ENCODE results near the gene PRPF8.

Gene PRPF8

GRCh38 chr17:1650731-1651558 is 33.7 kb downstream of the PRPF8 start:
- DNase-seq (ENCODE audit: low spot score): no peak
- TF ChIP-seq CTCF (IDR thresholded peaks at IDR 0.05; ENCODE audit: borderline replicate concordance, control extremely low read depth, extremely low read depth, insufficient read depth, missing control alignments): no peak
- in situ Hi-C loops (cut with MboI; ENCODE audit: low sequenced_read_pairs, unreplicated experiment): no loop called here

- TF ChIP-seq CTCF (IDR thresholded peaks at IDR 0.05; ENCODE audit: borderline replicate concordance, control extremely low read depth, extremely low read depth, insufficient read depth, missing control alignments): no peak
- in situ Hi-C loops (cut with MboI; ENCODE audit: low sequenced_read_pairs, unreplicated experiment): no loop called here
- peak; percentile 56 for DNase-seq (ENCODE audit: low spot score)
Measured at GRCh38 chr17:1649844-1650501, 34.7 kb downstream of the PRPF8 start, which contains the start of gene RILP. Gene RILP (minus strand): TSS chr17:1649866. CDS start chr17:1649804, 62 bp downstream.

GRCh38 chr17:1648963-1649843 is 35.5 kb downstream of the PRPF8 start:
- peak; percentile 100 for TF ChIP-seq CTCF (IDR thresholded peaks at IDR 0.05; ENCODE audit: borderline replicate concordance, control extremely low read depth, extremely low read depth, insufficient read depth, missing control alignments)
- peak; percentile 98 for DNase-seq (ENCODE audit: low spot score)
- in situ Hi-C loops (cut with MboI; ENCODE audit: low sequenced_read_pairs, unreplicated experiment): no loop called here

GRCh38 chr17:1648173-1648962 is 36.3 kb downstream of the PRPF8 start:
- in situ Hi-C loops (cut with MboI; ENCODE audit: low sequenced_read_pairs, unreplicated experiment): no loop called here
- DNase-seq (ENCODE audit: low spot score): no peak
- no peak for TF ChIP-seq CTCF (IDR thresholded peaks at IDR 0.05; ENCODE audit: borderline replicate concordance, control extremely low read depth, extremely low read depth, insufficient read depth, missing control alignments)

- in situ Hi-C loops (cut with MboI; ENCODE audit: low sequenced_read_pairs, unreplicated experiment): no loop called here
Measured at GRCh38 chr17:1647802-1648171, 36.9 kb downstream of the PRPF8 start.

More at GRCh38 chr17:1647802-1648171, 36.9 kb downstream of the PRPF8 start:
- TF ChIP-seq CTCF (IDR thresholded peaks at IDR 0.05; ENCODE audit: borderline replicate concordance, control extremely low read depth, extremely low read depth, insufficient read depth, missing control alignments): no peak
- no peak for DNase-seq (ENCODE audit: low spot score)
